HEK293T (cell line): ENCODE results near the gene POLR2C.

Source experiments
- ELF4 ChIP-seq: fragments of 450-650 bp; IDR thresholded peaks from 2 replicates; pipeline ENCODE4 v1.6.1; 2017; ENCODE audit warnings: antibody characterized with exemption
- HDGF ChIP-seq: fragments of 450-650 bp; IDR thresholded peaks from 2 replicates; pipeline ENCODE4 v1.6.1; 2017; ENCODE audit warnings: antibody characterized with exemption, borderline replicate concordance
- SP1 ChIP-seq: fragments of 450-650 bp; IDR thresholded peaks from 2 replicates; pipeline ENCODE4 v1.6.1; 2017
- SUZ12 ChIP-seq: fragments of 450-650 bp; IDR thresholded peaks from 2 replicates; pipeline ENCODE4 v1.6.1; 2016; ENCODE audit warnings: mild to moderate bottlenecking
- TARDBP ChIP-seq: fragments of 450-650 bp; IDR thresholded peaks from 2 replicates; pipeline ENCODE4 v1.6.1; 2016

DNA sequence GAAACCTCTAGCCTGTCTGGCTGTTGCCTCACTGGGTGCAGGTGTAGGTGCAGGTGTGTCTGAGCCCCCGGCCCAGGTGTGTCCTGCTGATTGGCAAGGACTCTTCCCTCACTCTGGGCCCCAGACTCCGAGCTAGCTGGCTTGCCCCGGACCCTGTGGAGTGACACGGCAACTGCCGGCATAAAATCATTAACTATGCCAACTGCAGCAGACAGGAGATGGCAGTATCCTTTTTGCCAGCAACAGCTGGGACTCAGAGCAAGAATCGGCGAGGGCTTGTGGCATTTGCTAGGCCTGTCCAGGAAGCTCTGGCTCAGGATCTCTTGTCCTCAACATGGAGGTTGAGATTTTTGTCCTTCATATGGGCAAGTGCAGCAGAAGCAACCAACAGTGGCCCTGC lies 36.1 kb upstream of the POLR2C start:
- no peak for TF ChIP-seq SP1
- TF ChIP-seq TARDBP = no peak
- no peak for TF ChIP-seq HDGF
- no peak for TF ChIP-seq SUZ12
- TF ChIP-seq ELF4 = no peak
